ENCODE data around the gene HSD11B2.

HSD11B2 gene

GRCh38 chr16:67463059-67463458 is 32.1 kb downstream of the HSD11B2 start:
- no peaks in the 10 kb centered on the region for H3K27me3 ChIP-seq (ENCODE audit: insufficient read depth, insufficient read length)
- no peak overlapping the region for H3K9ac ChIP-seq (ENCODE audit: insufficient read length, low read depth)
- peaks cover 53% of the 10 kb centered on the region for H3K36me3 ChIP-seq (ENCODE audit: insufficient read depth, insufficient read length, low read length)
- DNase-seq (ENCODE audit: low read depth, low spot score): no peak
- H3K9me3 ChIP-seq (ENCODE audit: insufficient read depth, low read length): no peaks in the 10 kb centered on the region
- TF ChIP-seq YY1 (IDR thresholded peaks at IDR 0.05; ENCODE audit: insufficient read depth, insufficient read length) (no peak), SUZ12 (IDR thresholded peaks at IDR 0.05; ENCODE audit: extremely low read depth, insufficient read depth, insufficient read length) (no peak), ZNF274 (IDR thresholded peaks at IDR 0.05; ENCODE audit: low read depth, low read length) (no peak)
- H3K4me1 ChIP-seq (ENCODE audit: insufficient read depth, insufficient read length): peaks cover 25% of the 10 kb centered on the region
- H3K4me3 ChIP-seq (ENCODE audit: insufficient read length, low read depth): no peak overlapping the region

DNA sequence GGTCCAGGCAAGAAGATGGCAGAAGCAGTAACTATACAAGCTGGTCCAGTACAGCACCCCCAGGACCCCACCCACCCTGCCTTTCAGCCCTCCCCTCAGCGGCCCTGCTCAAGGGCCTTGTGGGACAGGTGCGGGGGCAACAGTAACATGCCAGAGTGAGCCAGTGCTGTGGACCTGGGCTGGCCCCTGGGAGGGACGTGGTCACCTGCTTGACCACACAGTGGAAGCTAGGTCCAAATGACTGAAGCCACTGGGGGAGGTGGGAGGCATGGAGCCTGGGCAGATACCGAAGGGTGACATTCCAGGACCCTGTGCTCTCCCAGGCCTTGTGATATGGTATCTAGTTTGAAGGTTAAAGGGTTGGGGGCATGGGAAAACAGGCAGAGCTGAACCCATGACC is 32.8 kb downstream of the HSD11B2 start:
- H3K9me3 ChIP-seq (ENCODE audit: insufficient read depth, low read length): no peaks in the 10 kb centered on the region
- no peak overlapping the region for H3K9ac ChIP-seq (ENCODE audit: insufficient read length, low read depth)
- peaks cover 47% of the 10 kb centered on the region for H3K36me3 ChIP-seq (ENCODE audit: insufficient read depth, insufficient read length, low read length)
- no peak for TF ChIP-seq SUZ12 (IDR thresholded peaks at IDR 0.05; ENCODE audit: extremely low read depth, insufficient read depth, insufficient read length)
- no peak for TF ChIP-seq ZNF274 (IDR thresholded peaks at IDR 0.05; ENCODE audit: low read depth, low read length)
- no peaks in the 10 kb centered on the region for H3K27me3 ChIP-seq (ENCODE audit: insufficient read depth, insufficient read length)
- H3K4me3 ChIP-seq (ENCODE audit: insufficient read length, low read depth): no peak overlapping the region
- no peak for DNase-seq (ENCODE audit: low read depth, low spot score)
- peaks cover 19% of the 10 kb centered on the region for H3K4me1 ChIP-seq (ENCODE audit: insufficient read depth, insufficient read length)

DNA sequence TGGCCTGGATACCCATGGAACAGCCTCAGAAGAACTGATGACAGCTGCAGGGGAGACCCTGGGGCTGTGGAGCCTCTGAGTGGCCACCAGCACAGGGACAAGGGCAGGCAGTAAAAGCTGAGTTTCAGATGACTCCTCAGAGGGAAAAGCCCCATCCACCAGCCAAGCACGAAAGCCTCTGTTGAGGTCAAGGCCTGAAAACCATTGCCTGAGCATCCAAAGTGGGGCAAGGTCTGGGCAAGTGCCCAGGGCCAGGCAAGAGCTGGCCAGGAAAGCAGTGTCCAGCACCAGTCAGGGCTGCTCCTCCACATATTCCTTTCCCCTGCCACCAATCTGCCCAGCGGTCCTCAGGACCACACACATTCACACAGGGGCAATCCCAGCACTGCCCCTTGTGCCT is 33.6 kb downstream of the HSD11B2 start:
- peaks cover 44% of the 10 kb centered on the region for H3K36me3 ChIP-seq (ENCODE audit: insufficient read depth, insufficient read length, low read length)
- DNase-seq (ENCODE audit: low read depth, low spot score): no peak
- H3K4me3 ChIP-seq (ENCODE audit: insufficient read length, low read depth): no peak overlapping the region
- H3K9me3 ChIP-seq (ENCODE audit: insufficient read depth, low read length): no peaks in the 10 kb centered on the region
- H3K27me3 ChIP-seq (ENCODE audit: insufficient read depth, insufficient read length): no peaks in the 10 kb centered on the region
- H3K9ac ChIP-seq (ENCODE audit: insufficient read length, low read depth): no peak overlapping the region
- TF ChIP-seq YY1 (IDR thresholded peaks at IDR 0.05; ENCODE audit: insufficient read depth, insufficient read length) (no peak), SUZ12 (IDR thresholded peaks at IDR 0.05; ENCODE audit: extremely low read depth, insufficient read depth, insufficient read length) (no peak), ZNF274 (IDR thresholded peaks at IDR 0.05; ENCODE audit: low read depth, low read length) (no peak)
- peaks cover 10% of the 10 kb centered on the region for H3K4me1 ChIP-seq (ENCODE audit: insufficient read depth, insufficient read length)

GRCh38 chr16:67466581-67466980 is 35.7 kb downstream of the HSD11B2 start:
- Histone ChIP-seq H3K27me3 (ENCODE audit: insufficient read depth, insufficient read length) (no peaks in the 10 kb centered on the region), H3K4me3 (ENCODE audit: insufficient read length, low read depth) (no peak overlapping the region), H3K36me3 (ENCODE audit: insufficient read depth, insufficient read length, low read length) (peaks cover 28% of the 10 kb centered on the region), H3K4me1 (ENCODE audit: insufficient read depth, insufficient read length) (peaks cover 8% of the 10 kb centered on the region), H3K9me3 (ENCODE audit: insufficient read depth, low read length) (no peaks in the 10 kb centered on the region), H3K9ac (ENCODE audit: insufficient read length, low read depth) (no peak overlapping the region)
- DNase-seq (ENCODE audit: low read depth, low spot score): no peak
- TF ChIP-seq ZNF274 (IDR thresholded peaks at IDR 0.05; ENCODE audit: low read depth, low read length) (no peak), YY1 (IDR thresholded peaks at IDR 0.05; ENCODE audit: insufficient read depth, insufficient read length) (no peak)

- Histone ChIP-seq H3K4me1 (ENCODE audit: insufficient read depth, insufficient read length) (peaks cover 8% of the 10 kb centered on the region), H3K4me3 (ENCODE audit: insufficient read length, low read depth) (no peak overlapping the region), H3K9ac (ENCODE audit: insufficient read length, low read depth) (no peak overlapping the region), H3K27me3 (ENCODE audit: insufficient read depth, insufficient read length) (no peaks in the 10 kb centered on the region), H3K9me3 (ENCODE audit: insufficient read depth, low read length) (no peaks in the 10 kb centered on the region), H3K36me3 (ENCODE audit: insufficient read depth, insufficient read length, low read length) (peaks cover 13% of the 10 kb centered on the region)
- no peak for DNase-seq (ENCODE audit: low read depth, low spot score)
- no peak for TF ChIP-seq YY1 (IDR thresholded peaks at IDR 0.05; ENCODE audit: insufficient read depth, insufficient read length)
- TF ChIP-seq ZNF274 (IDR thresholded peaks at IDR 0.05; ENCODE audit: low read depth, low read length): no peak
- no peak for TF ChIP-seq SUZ12 (IDR thresholded peaks at IDR 0.05; ENCODE audit: extremely low read depth, insufficient read depth, insufficient read length)
Measured at GRCh38 chr16:67468731-67469130, 37.8 kb downstream of the HSD11B2 start.

GRCh38 chr16:67470359-67470758 is 39.4 kb downstream of the HSD11B2 start:
- no peak for DNase-seq (ENCODE audit: low read depth, low spot score)
- Histone ChIP-seq H3K9ac (ENCODE audit: insufficient read length, low read depth) (no peak overlapping the region), H3K9me3 (ENCODE audit: insufficient read depth, low read length) (no peaks in the 10 kb centered on the region), H3K27me3 (ENCODE audit: insufficient read depth, insufficient read length) (no peaks in the 10 kb centered on the region), H3K36me3 (ENCODE audit: insufficient read depth, insufficient read length, low read length) (peaks cover 16% of the 10 kb centered on the region), H3K4me1 (ENCODE audit: insufficient read depth, insufficient read length) (peaks cover 7% of the 10 kb centered on the region), H3K4me3 (ENCODE audit: insufficient read length, low read depth) (no peak overlapping the region)
- TF ChIP-seq ZNF274 (IDR thresholded peaks at IDR 0.05; ENCODE audit: low read depth, low read length) (no peak), YY1 (IDR thresholded peaks at IDR 0.05; ENCODE audit: insufficient read depth, insufficient read length) (no peak), SUZ12 (IDR thresholded peaks at IDR 0.05; ENCODE audit: extremely low read depth, insufficient read depth, insufficient read length) (no peak)

DNA sequence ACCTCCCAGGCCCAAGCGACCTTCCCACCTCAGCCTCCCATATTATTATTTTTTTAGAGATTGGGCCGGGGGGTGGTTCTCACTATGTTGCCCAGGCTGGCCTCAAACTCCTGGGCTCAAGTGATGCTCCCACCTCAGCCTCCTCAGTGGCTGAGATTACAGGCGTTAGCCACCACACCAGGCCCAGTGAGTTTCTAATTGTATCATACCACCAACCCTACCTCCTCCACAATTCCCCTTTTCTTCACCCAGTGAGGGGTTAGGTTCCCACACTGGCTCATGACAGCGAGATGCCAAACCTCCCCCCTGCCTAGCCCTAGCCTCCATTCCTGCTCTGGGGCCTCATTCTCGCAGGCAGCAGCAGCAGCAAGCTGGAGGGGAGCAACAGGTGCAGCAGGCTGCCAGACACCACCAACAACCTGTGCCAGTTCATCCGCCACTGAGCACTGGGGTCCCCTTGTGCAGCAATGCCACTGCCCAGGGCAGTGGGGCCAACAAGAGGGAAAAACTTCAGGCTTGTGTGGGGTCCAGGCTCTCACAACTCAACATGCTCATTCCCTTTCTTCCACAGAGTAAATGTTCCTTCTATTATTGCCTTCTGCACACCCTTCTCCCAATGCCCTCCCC is 41.0 kb downstream of the HSD11B2 start:
- no peaks in the 10 kb centered on the region for H3K4me1 ChIP-seq (ENCODE audit: insufficient read depth, insufficient read length)
- H3K9ac ChIP-seq (ENCODE audit: insufficient read length, low read depth): no peak overlapping the region
- no peak overlapping the region for H3K4me3 ChIP-seq (ENCODE audit: insufficient read length, low read depth)
- no peaks in the 10 kb centered on the region for H3K9me3 ChIP-seq (ENCODE audit: insufficient read depth, low read length)
- H3K27me3 ChIP-seq (ENCODE audit: insufficient read depth, insufficient read length): no peaks in the 10 kb centered on the region
- TF ChIP-seq SUZ12 (IDR thresholded peaks at IDR 0.05; ENCODE audit: extremely low read depth, insufficient read depth, insufficient read length) (no peak), YY1 (IDR thresholded peaks at IDR 0.05; ENCODE audit: insufficient read depth, insufficient read length) (no peak), ZNF274 (IDR thresholded peaks at IDR 0.05; ENCODE audit: low read depth, low read length) (no peak)
- H3K36me3 ChIP-seq (ENCODE audit: insufficient read depth, insufficient read length, low read length): peaks cover 16% of the 10 kb centered on the region
- no peak for DNase-seq (ENCODE audit: low read depth, low spot score)

All from NT2/D1 (cell line).